ENCODE measurements around the gene DET1.
"Not testable (repeated sequence)": the region's sequence is repeated elsewhere in the genome, so short reads cannot be mapped to it uniquely, and the experiment has no call there.

The DET1 gene

DNA sequence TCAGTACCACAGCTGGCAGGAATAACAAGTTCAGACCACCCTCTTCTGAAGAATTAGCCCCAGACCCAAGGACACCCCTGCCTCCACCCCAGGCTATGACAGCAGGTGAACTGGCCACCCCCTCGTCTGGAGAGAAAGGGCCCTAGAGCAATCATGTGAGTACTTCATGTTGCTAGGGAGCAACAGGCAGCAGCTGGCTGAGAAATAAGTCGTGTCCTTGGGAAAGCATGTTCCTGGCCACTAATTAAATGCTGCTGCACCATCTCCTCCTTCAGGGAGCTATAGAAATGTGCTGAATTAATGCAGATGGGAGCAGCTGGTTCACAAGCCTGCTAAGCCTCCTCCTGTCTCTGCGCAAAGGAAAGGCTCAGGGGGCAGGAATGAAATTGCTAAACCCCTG, 47.5 kb downstream of the DET1 start:
- DNase-seq (ENCODE audit: low read depth in 3 of 3) = no peak

DNA sequence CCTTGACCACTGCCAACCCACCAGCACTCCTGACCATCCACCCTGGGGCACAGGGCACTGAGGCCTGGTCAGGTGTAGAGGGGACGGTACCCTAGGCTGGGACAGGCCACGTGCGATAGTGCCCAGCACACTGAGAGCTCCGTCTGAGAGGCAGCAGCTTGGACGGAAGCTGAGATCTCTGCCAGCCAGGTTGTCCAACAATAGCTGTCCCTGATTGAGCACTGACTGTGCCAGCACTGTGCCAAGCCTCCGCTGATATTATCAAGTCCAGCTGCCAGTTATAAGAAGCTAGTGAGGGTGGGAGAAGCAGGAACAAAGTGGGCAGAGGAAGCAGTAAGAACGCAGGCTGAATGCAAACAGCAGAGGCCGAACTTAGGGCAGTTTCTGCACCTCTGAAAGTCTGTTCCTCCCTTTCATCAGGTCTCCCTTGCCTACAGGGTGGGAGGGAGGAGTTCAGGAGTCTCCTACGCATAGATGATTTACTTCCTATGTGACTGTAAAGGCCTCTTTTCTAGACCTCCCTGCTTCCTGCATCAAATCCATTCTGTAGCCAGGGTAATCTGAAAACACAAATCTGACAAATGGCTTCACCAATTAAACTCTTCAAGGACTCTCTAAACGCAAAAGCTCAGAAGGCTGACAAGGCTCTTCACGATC, 49.2 kb downstream of the DET1 start:
- DNase-seq (ENCODE audit: low read depth in 3 of 3) = no peak

DNA sequence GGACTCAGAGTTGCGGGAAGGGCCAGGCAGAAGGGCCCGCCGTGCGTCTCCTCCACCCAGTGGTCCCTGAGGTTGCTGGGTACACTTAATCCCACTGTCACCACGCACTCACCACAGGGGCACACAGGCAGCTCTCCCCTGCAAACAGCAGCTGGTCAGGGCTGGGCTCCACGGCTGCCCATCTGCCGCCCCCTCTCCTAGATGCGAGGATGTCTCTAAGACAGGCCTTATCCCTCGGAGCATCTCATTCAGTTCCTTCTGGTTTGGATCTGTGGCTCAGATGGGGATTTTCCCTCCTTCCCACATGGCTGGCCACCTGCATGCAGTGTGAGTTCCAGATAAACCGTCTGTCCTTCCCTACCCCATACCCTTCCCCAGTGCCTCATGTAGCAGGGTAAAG, 52.6 kb downstream of the DET1 start:
- DNase-seq (ENCODE audit: low read depth in 3 of 3) = no peak

DNA sequence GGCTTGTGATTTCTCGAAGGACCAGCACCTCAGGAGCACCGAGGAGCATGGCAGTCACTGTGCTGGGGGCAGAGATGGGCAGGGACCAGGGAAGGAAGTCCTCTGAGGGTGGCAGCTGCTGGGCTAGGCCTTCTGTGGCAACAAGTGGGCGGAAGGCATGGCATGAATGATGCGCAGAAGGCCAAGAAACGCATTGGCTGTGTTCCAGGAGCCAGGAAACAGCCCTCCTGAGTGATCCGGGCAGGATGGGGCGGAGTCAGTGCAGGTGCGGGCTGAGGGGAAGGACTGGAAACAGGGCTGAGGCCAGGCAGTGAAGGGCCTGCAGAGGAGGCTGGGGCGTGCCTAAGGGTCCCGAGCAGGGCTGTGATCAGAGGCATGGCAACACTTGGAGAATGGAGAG, 55.3 kb downstream of the DET1 start:
- no peak for DNase-seq (ENCODE audit: low read depth in 3 of 3)

DNA sequence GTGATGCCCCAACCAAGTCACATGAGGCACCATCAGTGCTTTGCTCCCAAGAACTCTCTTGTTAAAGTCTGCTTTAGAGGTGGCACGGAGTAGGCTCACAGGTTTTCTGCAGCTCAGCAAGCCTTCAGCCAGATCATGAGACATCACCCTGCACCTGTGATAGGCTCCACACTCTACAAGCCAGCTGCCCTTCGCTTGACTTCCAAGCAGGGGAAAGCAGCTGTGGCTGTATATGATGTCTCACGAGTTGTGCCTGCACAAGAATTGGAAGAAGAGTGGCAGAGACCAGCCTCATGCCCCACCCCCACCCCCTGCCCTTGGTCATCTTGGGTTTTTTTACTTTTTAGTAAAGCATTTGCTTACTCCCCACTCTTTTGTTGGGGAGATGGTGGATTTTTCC, 56.4 kb downstream of the DET1 start:
- no peak for DNase-seq (ENCODE audit: low read depth in 3 of 3)

DNA sequence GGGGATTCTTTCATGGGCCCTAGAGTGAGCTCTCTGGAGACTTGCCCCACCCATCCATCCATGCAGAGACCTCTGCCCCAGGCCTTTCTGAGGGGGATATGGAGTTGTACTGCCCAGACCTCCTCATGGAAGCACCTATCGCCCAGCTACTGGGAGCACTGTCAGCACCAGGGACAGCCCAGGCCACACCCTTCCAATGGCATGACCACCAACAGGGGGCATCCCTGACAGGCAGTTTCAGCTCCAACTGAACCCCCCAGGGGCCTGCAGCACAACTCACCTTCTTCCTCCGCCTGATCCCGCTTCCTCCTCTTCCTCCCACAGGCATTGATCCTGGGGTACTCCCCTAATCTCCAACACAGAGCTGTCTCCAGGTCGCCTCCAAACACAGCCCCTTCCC, 57.2 kb downstream of the DET1 start:
- no peak for DNase-seq (ENCODE audit: low read depth in 3 of 3)

DNA sequence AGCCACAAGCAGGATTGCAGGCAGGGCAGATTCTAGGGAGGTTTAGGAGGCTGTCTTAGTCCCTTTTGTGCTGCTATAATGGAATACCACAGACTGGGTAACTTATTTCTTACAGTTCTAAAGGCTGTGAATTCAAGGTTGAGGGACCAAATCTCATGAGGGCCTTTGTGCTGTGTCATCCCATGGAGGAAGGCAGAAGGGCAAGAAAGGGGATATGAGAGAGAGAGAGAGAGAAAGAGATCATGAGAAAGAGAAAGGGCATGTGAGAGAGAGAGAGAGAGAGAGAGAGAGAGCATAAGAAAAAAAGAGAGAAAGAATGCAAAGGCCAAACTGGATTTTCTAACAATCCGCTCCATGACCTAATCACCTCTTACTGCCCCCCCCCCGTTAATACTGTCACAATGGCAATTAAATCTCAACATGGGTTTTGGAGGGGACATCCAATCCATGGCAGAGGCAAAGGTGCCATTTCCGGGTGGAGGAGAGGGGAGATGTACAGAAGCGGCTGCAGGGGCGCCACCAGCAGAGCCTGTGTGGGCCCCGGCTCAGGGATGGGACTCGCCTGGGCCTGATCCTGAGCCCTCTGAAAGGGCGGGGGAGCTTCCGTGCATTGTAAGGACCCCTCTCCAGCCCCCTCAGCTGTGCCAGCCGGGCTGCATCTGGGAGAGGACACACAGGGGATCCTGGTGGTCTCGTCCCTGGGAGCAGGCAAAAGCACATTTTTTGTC, 58.5 kb downstream of the DET1 start:
- no peak for DNase-seq (ENCODE audit: low read depth in 3 of 3)

DNA sequence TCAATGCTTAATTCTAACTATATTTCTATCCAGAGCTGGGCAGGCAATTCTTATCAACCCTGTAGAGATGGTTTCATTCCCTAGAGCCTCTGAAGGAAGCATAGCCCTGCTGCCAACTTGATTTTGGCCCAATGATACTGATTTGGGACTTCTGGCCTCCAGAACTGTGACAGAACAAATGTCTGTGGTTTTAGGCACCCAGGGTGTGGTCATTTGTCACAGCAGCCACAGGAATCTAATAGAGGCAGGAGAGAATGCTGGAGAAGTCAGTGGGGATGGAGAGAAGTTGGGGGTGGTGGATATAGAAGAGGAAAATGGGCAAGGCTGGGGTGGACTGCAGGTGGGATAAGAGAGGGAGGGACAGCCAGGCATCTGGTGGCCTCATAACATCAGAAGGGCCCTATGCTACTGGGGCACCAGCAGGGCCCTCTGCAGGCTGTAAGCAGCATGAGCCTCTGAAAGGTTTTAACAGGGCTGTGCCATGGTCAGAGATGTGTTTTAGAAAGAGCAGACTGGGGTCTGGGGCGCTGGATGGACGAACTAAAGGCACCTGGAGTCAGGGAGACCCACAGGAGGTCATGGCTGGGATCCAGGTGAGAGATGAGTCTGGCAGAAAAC, 59.2 kb downstream of the DET1 start:
- no peak for DNase-seq (ENCODE audit: low read depth in 3 of 3)

DNA sequence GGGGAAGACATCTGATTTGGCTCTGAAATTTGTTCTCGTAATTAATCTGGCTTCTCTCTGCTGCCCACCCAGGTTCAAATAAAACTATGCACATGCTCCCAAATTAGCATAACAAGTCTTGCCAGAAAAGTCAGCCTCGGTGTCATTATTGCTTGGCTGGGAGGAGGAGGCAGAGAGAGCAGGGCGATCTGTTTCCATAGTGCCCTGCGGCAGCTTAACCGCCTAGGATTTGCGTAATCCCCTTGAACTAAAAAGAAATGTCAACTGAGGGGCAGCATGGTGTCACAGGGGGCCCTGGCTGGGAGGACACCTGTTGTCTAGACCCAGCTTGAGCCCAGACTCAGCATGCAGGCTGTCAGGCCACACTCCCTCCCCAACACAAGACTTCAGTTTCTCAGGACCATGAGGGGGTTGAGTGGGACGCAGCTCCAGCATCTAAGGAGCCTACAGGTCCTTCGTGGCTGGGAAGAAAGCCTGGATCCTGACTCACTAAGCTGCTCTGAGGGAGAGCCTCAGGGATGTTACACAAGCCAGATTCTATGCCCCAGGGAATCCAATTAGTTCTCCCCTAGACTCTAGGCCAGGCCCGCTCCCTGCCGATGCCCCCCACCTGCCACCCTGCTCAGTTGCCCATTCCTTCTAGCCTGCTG, 61.7 kb downstream of the DET1 start:
- DNase-seq (ENCODE audit: low read depth in 3 of 3) = no peak

DNA sequence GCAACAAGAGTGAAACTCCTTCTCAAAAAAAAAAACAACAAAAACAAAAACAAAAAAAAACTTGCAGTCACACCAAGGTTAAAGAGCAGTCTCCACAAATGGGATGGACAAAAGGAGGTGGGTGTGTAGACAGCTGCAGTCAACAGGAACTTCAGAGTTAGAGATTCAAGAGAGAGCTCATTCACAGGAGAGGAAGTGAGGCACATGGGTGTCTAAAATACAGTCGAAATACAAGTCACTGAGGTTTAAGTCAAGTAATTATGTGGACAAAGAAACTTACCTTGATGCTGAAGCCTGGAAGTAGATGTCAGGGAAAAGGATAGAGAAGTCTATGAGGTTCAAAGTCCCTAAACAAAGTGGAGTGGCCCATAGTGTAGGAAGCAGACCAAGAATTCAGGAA, 64.2 kb downstream of the DET1 start:
- DNase-seq (ENCODE audit: low read depth in 3 of 3) = no peak

DNA sequence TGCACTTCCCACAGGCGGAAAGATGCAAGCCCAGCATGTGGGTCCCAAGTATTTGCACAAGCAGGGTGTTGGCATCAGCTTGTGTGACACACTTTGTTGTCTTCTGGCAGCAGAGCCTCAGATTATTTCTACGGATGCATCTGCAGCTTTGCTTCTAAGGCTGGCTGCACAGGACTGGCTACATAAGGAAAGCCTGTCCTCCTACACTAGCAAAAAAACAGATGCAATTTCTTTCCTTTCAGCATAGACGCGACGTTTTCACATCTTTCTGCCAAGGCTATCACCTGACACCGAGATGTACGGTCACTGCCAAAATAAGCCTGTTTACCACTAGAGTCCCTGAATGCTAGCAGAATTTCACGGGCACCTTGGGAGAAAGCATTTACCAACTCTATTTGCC, 65.5 kb downstream of the DET1 start:
- DNase-seq (ENCODE audit: low read depth in 3 of 3) = no peak

DNA sequence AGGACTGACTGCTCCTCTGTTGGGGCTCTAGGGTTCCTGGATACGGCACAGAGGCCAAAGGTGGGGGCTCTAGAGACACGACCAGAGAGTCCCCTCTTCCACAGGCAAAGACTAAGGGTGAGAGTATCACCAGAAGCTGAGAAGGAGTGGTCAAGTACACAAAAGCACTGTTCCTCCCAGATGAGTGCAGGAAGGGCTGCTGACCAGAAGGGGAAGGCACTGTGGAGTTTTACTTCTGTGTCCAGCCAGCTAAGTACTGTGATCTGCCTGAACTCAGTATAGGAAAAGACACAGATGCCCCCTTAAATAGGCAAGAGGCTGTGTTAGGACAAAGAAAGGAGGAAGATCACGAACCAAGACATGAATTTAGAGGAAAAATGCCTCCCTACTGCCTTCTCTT, 67.3 kb downstream of the DET1 start:
- DNase-seq (ENCODE audit: low read depth in 3 of 3) = no peak

DNA sequence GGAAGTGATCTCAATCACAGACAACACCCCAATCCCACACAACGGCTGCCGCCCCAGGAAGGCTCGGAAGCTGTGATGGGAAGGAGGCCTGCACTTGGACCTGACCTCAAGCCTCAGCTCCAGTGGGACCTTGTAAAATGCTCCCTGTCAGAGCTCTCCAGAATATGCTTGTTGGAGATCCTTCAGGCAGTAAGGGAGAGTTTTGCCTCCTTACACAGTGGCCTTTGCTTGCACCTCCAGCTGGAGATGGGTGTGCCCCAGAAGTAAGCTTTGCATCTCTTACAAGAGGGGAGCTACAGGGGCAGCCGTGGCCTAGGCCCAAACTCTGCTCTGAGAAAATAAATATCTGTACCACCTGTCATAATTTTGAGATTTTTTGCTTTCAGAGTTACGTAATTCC, 68.6 kb downstream of the DET1 start:
- no peak for DNase-seq (ENCODE audit: low read depth in 3 of 3)

DNA sequence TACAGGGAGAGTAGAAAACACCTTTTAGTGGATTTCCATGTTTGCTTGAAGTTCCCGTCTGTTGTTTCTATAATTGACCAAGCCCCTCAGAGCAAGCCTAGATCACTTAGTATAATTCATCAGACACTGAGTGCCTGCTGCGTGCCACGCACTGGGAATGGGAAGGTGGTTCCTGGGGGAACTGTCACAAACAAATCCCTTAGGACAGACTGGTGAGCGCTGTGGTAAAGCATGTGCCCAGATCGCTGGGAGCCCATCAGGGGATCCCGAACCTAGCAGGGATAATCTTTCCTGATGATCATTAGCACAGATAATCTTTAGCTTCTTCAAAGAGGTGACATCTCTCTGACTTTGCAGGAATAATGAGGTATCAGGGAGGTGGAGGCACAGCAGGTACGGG, 69.4 kb downstream of the DET1 start:
- DNase-seq (ENCODE audit: low read depth in 3 of 3) = no peak

DNA sequence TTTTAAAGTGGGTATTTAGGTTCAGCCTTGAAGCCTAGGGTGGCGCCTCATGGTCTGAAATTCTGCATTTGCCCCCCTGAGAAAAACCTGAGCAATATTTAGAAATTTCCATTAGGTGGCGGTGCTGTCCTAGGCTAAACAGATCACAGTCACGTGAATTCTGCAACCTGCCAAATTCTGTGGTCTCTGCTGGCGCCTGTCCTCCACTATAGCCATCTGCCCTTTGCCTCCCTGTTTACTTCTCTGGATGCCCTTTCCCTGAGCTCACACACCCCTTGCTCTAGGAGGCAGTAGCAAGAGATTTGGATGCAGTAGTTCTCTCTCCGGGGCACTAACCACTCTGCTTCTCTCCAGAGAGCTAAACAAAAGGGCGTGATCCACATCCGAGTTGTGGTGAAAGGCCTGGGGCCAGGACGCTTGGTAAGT, 69.8 kb downstream of the DET1 start:
- no peak for DNase-seq (ENCODE audit: low read depth in 3 of 3)

DNA sequence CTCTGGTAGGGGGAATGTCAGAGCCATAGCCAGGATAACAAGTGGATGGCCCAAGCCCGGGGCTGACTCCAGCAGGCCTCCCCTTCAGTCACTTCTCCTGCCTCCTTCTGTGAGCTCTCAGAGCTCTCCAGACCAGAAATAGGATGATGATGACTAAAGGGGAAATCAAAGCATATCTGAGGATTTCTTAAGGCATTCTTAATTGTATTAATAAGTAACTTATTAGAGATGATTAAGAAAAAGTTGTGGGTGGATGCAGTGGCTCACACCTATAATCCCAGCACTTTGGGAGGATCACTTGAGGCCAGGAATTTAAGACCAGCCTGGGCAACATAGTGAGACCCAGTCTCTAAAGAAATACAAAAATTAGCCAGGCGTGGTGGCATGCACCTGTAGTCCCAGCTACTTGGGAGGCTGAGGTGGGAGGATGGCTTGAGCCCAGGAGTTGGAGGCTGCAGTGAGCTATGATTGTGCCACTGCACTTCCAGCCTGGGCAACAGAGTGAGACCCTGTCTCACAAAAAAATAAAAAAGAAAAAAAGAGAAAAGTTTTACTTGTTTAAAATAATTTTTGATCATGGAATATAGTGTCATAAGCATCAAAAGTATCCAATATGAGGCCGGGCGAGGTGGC, 72.7 kb downstream of the DET1 start:
- not testable (repeated sequence) for DNase-seq (ENCODE audit: low read depth in 3 of 3)

DNA sequence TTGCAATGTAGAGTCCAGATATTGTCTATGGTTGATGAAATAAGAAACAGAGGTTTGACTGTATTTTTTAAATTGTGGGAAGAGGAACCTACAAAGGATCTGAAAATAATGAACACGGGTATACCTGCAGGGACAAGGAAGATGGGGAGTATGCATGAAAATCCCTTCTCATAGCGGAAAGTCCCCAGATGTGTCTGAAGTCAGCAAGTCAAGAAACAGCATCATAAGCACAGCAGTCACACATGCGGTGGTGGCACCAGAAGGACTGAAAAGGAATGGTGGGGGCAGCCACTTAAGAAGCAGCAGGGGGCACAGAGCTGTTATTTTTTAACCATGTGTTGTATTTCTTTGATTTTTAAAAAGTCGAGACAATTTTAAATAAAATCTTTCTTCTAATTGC, 74.3 kb downstream of the DET1 start:
- no peak for DNase-seq (ENCODE audit: low read depth in 3 of 3)

DNA sequence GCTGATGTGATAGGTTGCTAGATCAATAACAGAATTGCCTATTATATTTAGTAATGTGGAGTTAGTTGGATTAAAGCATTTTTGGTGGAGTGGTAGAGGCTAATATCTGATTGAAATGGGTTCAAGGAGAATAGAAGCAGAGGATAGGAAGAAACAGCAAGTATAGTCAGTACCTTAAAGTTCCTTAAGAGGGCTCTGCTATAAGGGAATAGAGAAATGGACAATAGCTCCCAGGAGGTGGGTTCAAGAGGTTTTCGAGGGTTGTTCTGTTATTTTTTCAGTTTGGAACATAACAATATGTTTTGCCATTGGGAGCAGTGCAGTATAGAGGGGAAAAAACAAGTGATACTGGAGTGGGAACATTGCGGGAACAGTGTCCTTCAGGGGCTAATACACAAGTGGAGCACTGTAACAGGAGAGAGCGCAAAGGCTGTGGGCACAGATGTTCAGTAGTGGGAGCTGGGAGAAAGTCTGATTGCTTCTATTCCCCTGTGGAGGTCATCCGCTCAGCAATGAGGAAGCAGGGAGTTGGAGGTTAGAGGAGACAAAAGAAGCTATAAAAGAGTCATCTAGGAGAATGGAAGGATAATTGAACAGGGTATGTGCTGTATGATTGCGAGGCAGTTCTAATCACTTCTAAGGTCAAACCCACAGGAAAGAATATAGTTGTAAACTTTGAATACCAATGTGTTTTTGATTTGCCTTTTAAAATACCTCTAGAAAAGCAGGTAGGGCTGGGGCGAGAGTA, 75.7 kb downstream of the DET1 start:
- no peak for DNase-seq (ENCODE audit: low read depth in 3 of 3)

DNA sequence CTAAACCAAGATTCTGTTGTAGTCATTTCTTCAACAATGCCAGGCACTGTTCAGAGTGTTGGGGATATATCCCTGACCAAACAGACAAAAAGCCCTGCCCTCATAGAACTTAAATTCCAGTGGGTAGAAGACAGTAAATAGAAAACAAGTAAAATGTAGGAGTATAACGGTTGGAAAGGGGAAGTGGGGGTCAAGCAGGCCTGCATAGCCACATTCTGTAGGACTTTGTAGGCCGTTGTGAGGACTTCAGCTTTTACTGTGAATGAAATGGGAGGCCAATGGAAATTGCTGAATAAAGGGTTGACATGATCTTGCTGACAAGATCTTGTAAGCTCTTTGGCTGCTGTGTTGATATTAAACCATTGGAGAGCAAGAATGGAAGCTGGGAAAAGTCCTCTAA, 77.2 kb downstream of the DET1 start:
- no peak for DNase-seq (ENCODE audit: low read depth in 3 of 3)

DNA sequence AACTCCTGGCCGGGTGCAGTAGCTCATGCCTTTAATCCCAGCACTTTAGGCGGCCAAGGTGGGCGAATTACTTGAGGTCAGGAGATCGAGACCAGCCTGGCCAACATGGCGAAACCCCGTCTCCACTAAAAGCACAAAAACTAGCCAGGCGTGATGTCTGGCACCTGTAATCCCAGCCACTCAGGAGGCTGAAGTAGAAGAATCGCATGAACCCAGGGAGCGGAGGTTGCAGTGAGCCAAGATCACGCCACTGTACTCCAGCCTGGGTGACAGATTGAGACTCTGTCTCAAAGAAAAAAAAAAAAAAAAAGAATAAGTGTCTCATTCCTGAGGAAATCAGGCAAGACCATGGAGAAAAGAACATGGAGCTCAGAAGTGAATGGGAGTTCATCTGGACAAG, 77.8 kb downstream of the DET1 start:
- DNase-seq (ENCODE audit: low read depth in 3 of 3) = not testable (repeated sequence)

DNA sequence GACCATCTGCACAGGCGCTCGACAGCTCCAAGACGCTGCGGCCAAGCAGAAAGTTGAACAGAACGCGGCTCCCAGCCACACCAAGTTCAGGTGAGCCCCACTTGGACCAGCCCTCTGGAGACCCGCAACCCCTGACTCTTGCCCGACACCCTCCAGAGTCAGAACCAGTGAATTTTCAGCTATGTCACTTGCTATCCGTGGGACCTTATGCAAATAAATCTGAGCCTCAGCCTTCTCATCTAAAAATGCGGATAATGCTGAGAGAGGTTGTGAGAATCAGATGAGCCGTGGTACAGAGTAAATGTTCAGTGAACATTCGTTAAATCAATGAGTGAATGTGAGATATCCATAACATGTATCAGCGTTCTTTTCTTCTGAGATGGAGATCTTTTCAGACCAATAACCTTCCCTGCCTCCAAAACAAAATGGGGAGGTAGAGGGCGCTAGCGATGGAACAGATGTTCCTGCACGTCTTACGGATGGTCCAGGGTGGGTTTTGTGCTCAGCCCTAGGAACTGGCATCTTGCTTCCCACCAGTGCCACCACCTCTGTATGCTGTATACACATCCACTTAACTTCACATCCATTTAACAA, 78.4 kb downstream of the DET1 start:
- no peak for DNase-seq (ENCODE audit: low read depth in 3 of 3)

Measured in stimulated activated CD4-positive, alpha-beta T cell treated with anti-CD3 and anti-CD28 coated beads, TNF-alpha, amount 100 ng/mL, for 24 hours (primary cell).